Loucy (cell line): ENCODE results near the gene CYP2F1.

ENCODE experiments used
- H2AFZ ChIP-seq: fragments of 200-600 bp; sonication (generic); 2 replicates; pipeline ENCODE4 v1.6.0; 2016; ENCODE audit warnings: antibody characterized with exemption, mild to moderate bottlenecking, low read length, moderate library complexity
- H3F3A ChIP-seq: fragments of 200-600 bp; 2 replicates; pipeline ENCODE4 v1.6.0; 2016; ENCODE audit warnings: antibody characterized with exemption, low read depth, mild to moderate bottlenecking
- H3K27me3 ChIP-seq: fragments of 200-600 bp; sonication (generic); 2 replicates; pipeline ENCODE4 v1.6.1; 2014; ENCODE audit warnings: low read length, mild to moderate bottlenecking; ENCODE audit not compliant: insufficient read depth, poor library complexity, severe bottlenecking
- H3K36me3 ChIP-seq: fragments of 200-600 bp; sonication (generic); 2 replicates; pipeline ENCODE4 v1.6.1; 2016; ENCODE audit warnings: low read length; ENCODE audit not compliant: insufficient read depth
- H3K4me1 ChIP-seq: fragments of 200-600 bp; sonication (generic); 2 replicates; pipeline ENCODE4 v1.5.1; 2014; ENCODE audit warnings: low read length, mild to moderate bottlenecking; ENCODE audit not compliant: insufficient read depth, poor library complexity, severe bottlenecking
- H3K4me2 ChIP-seq: fragments of 200-600 bp; sonication (generic); 2 replicates; pipeline ENCODE4 v1.6.0; 2014; ENCODE audit warnings: antibody characterized with exemption, low read length, low read depth, mild to moderate bottlenecking; ENCODE audit not compliant: poor library complexity, severe bottlenecking
- H3K4me3 ChIP-seq: fragments of 200-600 bp; sonication (generic); 2 replicates; pipeline ENCODE4 v1.5.1; 2014; ENCODE audit warnings: low read length, mild to moderate bottlenecking, mixed read lengths; ENCODE audit not compliant: poor library complexity, severe bottlenecking
- H3K79me2 ChIP-seq: fragments of 200-600 bp; sonication (generic); 2 replicates; pipeline ENCODE4 v1.6.1; 2014; ENCODE audit warnings: low read length; ENCODE audit not compliant: insufficient read depth
- H3K9ac ChIP-seq: fragments of 200-600 bp; sonication (generic); 2 replicates; pipeline ENCODE4 v1.6.0; 2014; ENCODE audit warnings: mild to moderate bottlenecking, low read depth, low read length, moderate library complexity; ENCODE audit not compliant: poor library complexity, severe bottlenecking
- H3K9me2 ChIP-seq: fragments of 200-600 bp; sonication (generic); replicated peaks from 2 replicates; pipeline ENCODE4 v1.6.1; 2016; ENCODE audit warnings: low read depth, low read length, mixed read lengths
- H3K9me3 ChIP-seq: fragments of 200-600 bp; sonication (generic); 2 replicates; pipeline ENCODE4 v1.6.1; 2014; ENCODE audit warnings: mild to moderate bottlenecking, antibody characterized with exemption, low read length, low read depth; ENCODE audit not compliant: insufficient read depth
- H4K20me1 ChIP-seq: fragments of 200-600 bp; sonication (generic); 2 replicates; pipeline ENCODE4 v1.6.0; 2014; ENCODE audit warnings: antibody characterized with exemption, low read length, mild to moderate bottlenecking; ENCODE audit not compliant: insufficient read depth, poor library complexity, severe bottlenecking
- EZH2phosphoT487 ChIP-seq: fragments of 200-600 bp; IDR thresholded peaks from 2 replicates; pipeline ENCODE4 v1.6.1; 2018; ENCODE audit warnings: antibody characterized with exemption, mild to moderate bottlenecking, moderate library complexity, borderline replicate concordance
- TF ChIP-seq, protein P1 (sequence below): fragments of 200-600 bp; sonication (generic); conservative IDR thresholded peaks from 2 replicates; pipeline ENCODE4 v1.5.1; 2014; ENCODE audit warnings: mild to moderate bottlenecking, antibody characterized with exemption, low read length

The CYP2F1 gene

DNA sequence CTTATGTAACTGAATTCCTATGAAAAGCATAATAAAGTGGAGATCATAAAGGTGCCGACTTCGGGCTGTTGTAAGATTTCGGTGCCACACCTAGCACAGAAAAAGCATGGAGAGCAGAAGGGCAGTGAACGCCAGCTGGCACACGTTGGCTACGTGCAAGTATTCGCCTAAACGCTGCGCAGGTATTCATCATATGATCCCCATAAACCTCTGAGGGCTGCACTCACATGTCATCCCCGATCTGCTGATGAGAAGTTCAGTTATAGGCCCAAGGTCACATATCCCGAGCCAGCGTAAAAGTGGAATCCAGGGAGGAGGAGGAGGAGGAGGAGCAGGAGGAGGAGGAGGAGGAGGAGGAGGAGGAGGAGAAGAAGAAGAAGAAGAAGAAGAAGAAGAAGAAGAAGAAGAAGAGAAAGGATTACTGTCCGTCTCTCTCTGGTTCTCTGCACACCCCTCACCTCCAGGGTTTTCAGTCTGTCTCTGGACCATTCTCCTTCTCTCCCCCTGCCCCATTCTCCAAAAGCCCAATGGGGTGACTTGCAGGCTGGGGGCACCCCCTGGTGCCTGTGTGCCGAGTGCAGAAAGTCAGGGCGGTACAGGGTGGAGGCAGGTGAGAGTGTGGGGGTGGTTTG is 60.2 kb downstream of the CYP2F1 start:
- no peaks in the 10 kb centered on the region for H3K9me2 ChIP-seq

DNA sequence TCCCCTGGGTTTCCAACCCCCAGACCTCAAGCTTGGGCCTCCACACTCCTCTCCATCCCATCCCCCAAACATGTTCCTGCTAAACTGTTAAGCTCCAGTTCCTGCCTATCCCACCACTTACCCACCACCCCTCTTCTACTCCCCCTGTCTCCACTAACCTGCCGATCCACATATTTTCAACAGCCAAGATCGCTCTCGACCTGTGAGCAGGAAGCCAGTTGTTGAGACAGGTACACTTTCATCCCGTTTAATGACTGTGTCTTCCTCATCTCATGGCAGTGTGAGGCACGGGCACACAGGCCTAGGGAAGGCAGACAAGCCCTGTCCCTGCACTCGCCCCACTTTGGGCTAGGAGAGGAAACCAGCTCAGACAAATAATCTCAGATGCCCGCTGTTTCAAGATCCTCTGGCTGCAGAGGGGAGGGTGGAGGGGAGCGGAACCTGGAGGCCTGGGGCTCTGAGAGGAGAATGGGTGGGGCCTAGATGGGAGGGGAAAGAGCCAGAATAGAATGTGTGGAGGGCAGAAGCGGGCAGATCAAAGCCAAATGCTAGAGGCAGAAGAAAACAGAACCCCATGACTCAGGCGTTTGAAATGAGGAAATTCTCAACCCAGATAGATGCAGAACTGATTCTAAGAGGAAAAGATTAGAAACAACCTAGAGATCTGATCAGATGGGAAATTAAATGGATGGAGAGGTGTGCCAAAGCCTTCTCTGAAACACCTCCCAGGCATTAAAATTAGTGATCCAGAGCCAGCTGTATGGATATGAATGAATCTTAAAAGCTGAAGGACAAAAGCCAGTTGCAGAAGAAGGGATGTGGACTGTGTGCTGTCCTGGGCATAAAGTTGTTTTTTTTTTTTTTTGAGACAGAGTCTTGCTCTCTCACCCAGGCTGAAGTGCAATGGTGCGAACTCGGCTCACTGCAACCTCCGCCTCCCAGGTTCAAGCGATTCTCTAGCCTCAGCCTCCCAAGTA is 61.9 kb downstream of the CYP2F1 start:
- Histone ChIP-seq H3K4me3 (no peak overlapping the region), H3K27me3 (no peaks in the 10 kb centered on the region), H3K9me2 (no peaks in the 10 kb centered on the region), H3K36me3 (no peaks in the 10 kb centered on the region), H3K9me3 (no peaks in the 10 kb centered on the region), H3K4me2 (no peak overlapping the region), H3K9ac (no peak overlapping the region), H3K79me2 (no peaks in the 10 kb centered on the region), H3K4me1 (no peaks in the 10 kb centered on the region), H3F3A (no peaks in the 10 kb centered on the region), H2AFZ (no peak overlapping the region; the same call in 1 of the 2 replicates), H4K20me1 (no peaks in the 10 kb centered on the region)
- TF ChIP-seq, protein P1, sequence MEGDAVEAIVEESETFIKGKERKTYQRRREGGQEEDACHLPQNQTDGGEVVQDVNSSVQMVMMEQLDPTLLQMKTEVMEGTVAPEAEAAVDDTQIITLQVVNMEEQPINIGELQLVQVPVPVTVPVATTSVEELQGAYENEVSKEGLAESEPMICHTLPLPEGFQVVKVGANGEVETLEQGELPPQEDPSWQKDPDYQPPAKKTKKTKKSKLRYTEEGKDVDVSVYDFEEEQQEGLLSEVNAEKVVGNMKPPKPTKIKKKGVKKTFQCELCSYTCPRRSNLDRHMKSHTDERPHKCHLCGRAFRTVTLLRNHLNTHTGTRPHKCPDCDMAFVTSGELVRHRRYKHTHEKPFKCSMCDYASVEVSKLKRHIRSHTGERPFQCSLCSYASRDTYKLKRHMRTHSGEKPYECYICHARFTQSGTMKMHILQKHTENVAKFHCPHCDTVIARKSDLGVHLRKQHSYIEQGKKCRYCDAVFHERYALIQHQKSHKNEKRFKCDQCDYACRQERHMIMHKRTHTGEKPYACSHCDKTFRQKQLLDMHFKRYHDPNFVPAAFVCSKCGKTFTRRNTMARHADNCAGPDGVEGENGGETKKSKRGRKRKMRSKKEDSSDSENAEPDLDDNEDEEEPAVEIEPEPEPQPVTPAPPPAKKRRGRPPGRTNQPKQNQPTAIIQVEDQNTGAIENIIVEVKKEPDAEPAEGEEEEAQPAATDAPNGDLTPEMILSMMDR, result no peak
- no peak for TF ChIP-seq EZH2phosphoT487

More for the DNA sequence above, 60.2 kb downstream of the CYP2F1 start:
- Histone ChIP-seq H3K4me3 (no peak overlapping the region), H2AFZ (no peak overlapping the region), H3K4me1 (no peaks in the 10 kb centered on the region), H3K79me2 (no peaks in the 10 kb centered on the region), H3K9ac (no peak overlapping the region), H3K9me3 (no peaks in the 10 kb centered on the region), H3K4me2 (no peak overlapping the region), H4K20me1 (no peaks in the 10 kb centered on the region), H3K36me3 (no peaks in the 10 kb centered on the region), H3F3A (no peaks in the 10 kb centered on the region), H3K27me3 (no peaks in the 10 kb centered on the region)
- TF ChIP-seq, protein P1, result no peak
- TF ChIP-seq EZH2phosphoT487, result no peak
